HG03354 (cell line): ENCODE results near the gene DHRS1.
"Not testable (repeated sequence)": the region's sequence is repeated elsewhere in the genome, so short reads cannot be mapped to it uniquely, and the experiment has no call there.

Experiments
- ATAC-seq: cut with Tn5 transposase; IDR thresholded peaks from one replicate; pipeline ENCODE4 v1.9.1; 2021; ENCODE audit warnings: mild to moderate bottlenecking; ENCODE audit not compliant: unreplicated experiment, poor library complexity, severe bottlenecking

Gene DHRS1

GRCh38 chr14:24254630-24255392, 44.8 kb downstream of the DHRS1 start:
- no peak for ATAC-seq

DNA sequence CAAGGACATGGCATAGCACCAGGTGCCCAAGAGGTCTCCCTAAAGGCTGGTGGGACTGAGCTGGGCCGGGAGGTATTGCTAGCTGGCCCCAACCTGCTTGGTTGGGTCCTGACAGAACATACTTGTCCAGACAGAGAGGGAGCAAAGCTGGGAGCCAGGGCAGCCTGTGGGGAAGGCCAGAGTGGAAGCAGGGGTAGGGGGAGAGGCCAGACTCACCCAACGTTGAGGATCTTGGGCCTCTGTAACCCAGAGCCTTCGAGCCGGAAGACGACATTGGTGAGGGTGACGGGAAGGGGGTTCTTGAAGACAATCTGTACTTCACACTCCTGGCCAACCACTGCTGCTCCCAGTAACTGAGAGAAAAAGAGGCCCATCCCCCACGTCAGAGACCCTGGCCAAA, 45.6 kb downstream of the DHRS1 start:
- ATAC-seq: no peak

- ATAC-seq: no peak
These were observed 47.1 kb downstream of the DHRS1 start for GRCh38 chr14:24252289-24253124.

GRCh38 chr14:24251880-24252288, 47.7 kb downstream of the DHRS1 start:
- ATAC-seq: no peak

DNA sequence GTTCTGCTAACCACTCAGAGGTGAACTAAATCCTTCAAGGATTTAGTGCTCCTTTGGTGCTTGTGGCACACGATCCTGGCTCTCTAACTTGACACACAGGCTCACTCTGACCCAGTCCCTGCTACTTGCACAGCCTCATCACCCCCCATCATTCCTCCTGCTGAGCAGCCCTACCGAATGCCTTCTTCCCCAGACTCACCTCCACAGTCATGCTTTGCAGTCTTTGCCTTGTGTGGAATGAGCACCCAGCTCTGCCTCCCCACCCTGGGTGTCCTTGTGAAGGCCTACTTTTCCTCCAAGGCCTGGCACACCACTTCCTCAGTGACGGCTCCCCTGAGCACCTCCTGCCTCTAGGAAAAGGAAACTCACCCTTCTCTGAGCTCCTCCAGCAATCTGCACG, 49.2 kb downstream of the DHRS1 start:
- ATAC-seq: no peak

- ATAC-seq: no peak
These were observed 50.2 kb downstream of the DHRS1 start for GRCh38 chr14:24249230-24250021.

DNA sequence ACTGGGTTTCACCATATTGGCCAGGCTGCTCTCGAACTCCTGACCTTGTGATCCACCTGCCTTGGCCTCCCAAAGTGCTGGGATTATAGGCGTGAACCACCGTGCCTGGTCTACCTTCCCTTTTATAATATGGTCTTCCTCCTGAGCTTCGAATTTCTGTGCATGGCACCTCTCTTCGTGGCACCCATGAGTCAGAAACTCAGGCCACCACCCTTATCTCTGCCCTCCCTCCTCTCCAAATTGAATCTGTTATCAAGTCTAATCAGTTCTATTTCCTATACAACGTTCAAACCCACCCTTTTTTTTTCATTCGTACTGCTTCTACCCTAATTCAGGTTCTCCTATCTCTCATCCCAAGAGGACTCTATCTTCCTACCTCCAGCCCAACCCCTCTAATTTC, 52.2 kb downstream of the DHRS1 start:
- ATAC-seq: no peak

GRCh38 chr14:24246765-24247212, 52.8 kb downstream of the DHRS1 start:
- no peak for ATAC-seq

DNA sequence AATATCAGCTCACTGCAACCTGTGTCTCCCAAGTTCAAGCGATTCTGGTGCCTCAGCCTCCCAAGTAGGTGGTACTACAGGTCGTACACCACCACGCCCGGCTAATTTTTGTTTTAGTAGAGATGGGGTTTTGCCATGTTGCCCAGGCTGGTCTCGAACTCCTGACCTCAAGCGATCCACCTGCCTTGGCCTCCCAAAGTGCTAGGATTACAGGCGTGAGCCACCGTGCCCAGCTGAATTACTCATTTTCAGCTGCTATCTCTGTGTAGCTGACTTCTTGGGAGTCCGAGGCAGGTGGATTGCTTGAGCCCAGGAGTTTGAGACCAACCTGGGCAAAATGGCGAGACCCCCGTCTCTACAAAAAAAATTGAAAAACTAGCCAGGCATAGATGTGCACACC, 54.2 kb downstream of the DHRS1 start:
- not testable (repeated sequence) for ATAC-seq

GRCh38 chr14:24243336-24243836, 56.2 kb downstream of the DHRS1 start:
- ATAC-seq: no peak

DNA sequence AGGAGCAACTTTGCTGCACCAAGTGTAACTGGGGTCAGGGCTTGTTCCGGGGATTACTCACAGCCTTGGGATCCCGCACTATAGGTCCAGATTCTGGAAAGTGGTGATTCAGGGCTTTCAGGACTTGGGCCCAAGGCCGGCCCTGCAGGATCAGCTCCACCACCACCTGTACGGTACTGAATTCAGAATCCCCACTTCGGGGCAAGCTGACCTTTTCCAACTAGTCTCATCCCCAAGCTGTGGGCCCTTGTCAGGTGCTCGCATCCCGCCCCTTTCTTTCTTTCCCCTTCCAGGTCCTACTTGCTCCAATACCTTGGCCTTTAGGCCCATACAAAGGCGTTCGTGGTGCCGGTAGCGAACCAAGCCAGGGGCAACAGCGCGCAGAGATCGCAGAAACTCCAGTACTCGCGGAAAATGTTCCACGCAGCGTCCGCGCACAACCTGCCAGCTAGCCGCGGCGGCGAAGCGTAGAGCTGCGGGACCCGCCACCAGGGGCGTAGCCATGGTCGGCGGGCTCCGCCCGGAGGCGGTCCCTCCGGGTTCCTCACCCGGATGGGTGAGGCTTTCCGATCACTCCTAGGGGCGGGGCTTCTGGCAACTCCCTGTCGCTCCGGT, 57.6 kb downstream of the DHRS1 start:
- peak; percentile 80 for ATAC-seq
